ENCODE results near the gene ZNF689.
"Not testable (repeated sequence)": the region's sequence is repeated elsewhere in the genome, so short reads cannot be mapped to it uniquely, and the experiment has no call there.

The ZNF689 gene

GRCh38 chr16:30609926-30610839 lies at the start of gene ZNF689:
TSS of gene ZNF689 (minus strand) at chr16:30610389. CDS start at chr16:30610041, 348 bp downstream.
- peak; percentile 91 for DNase-seq

DNA sequence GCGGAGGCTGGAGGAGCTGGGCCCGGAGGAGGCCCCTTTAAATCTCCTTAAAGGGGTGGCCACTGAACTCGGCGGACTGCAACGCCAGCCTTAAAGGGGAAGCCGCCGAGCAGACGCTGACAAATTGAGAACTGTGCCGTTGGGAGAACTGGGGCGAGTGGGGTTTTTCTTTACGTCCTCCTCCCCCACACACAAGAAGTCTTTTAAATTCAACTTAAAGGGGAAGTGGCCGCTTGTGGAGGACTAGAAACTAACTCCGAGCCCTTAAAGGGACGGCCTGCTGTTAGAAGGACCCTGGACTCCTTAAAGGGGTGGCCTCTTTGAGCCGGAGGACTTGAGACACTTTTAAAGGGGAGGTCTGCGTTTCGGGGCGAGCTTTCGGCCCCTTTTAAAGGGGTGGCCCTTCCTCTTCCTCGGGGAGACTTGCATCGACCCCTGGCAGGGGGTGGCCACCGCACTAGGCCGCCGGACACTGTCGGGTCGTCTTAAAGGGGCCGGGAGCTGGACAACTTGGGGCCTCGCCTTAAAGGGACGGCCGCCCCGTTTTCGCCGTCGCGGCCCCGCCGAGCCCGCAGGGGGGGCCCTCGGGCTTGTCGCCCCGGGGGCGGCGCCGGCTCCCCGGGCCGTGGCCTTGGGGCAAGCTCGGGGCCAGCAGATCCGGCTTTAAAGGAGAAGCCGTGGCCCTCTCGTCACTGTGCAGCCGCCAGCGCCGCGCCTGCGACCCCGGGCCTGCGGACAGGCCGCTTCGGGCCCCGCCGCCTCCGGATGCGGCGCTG lies 48.7 kb upstream of the ZNF689 start:
- no peak for DNase-seq

GRCh38 chr16:30657866-30658730 lies 47.9 kb upstream of the ZNF689 start, which contains the start of gene FBRS:
TSS of gene FBRS (plus strand) at chr16:30658431. CDS start at chr16:30659519, 1,088 bp downstream.
- DNase-seq = peak; percentile 100

DNA sequence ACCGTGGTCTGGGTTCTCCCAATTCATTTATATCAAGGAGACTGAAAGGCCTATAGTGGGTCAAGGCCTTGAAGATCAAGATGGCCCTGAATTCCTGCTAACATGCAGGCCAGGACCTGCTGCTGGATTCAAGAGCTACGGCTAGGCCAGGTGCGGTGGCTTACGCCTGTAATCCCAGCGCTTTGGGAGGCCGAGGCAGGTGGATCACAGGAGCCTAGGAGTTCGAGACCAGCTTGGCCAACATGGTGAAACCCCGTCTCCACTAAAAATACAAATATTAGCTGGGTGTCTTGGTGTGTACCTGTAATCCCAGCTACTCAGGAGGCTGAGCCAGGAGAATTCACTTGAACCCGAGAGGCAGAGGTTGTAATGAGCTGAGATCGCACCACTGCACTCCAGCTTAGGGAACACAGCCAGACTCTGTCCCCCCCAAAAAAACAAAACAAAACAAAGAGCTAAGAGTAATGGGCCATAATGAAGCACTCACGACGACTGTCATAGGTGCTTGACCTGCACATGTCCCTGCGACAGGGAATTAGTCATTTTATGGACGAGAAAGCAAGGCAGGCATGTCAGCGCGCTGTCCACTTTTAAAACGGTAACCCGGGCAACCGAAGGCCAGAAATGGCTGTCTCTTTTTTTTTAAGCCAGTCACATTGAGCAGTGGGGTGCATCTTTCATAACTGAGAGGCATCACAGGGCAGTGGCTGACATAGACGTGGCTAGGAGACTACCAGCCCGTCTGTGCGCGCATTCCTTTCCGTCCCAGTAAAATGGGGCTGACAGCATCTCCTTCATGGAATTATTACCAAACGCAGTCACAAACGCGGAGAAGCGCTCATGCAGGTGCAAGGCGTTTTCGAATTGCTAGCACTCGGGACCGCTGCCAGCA lies 47.0 kb upstream of the ZNF689 start:
- DNase-seq = no peak

GRCh38 chr16:30656388-30656787 lies 46.2 kb upstream of the ZNF689 start:
- DNase-seq = no peak

GRCh38 chr16:30655815-30656347 lies 45.7 kb upstream of the ZNF689 start:
- DNase-seq = no peak

- DNase-seq = no peak
Observed at GRCh38 chr16:30654856-30655255, 44.7 kb upstream of the ZNF689 start.

DNA sequence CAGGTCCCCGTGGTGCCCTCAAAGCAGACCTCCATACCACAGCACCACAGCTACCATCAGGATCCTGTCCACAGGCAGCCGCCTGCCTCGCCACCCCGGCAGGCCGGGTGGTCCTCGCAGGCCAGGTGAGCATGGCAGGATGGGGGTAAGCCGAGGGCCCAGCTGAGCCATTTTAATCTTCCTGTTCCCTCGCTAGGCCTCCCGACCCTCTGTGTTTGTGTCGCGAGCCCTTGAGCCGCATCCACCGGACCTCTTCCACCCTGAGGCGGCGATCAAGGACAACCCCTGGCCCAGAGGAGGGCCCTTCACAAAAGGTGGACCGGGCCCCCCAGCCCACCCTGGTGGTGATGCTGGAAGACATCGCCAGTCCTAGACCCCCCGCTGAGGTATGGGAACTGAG lies 42.5 kb upstream of the ZNF689 start:
- no peak for DNase-seq

DNA sequence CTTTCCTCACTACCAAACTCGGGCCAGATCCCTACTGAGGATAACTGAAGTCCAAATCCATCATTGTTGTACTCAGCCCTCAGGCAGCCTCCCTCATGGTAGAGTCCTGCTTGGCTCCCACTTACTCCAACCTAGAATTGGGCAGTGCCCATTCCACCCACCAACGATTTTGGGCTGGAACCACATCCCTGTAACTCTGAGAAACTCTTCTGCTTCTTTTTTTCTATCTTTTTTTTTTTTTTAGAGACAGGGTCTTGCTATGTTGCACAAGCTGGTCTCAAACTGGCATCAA lies 41.8 kb upstream of the ZNF689 start:
- DNase-seq = no peak

DNA sequence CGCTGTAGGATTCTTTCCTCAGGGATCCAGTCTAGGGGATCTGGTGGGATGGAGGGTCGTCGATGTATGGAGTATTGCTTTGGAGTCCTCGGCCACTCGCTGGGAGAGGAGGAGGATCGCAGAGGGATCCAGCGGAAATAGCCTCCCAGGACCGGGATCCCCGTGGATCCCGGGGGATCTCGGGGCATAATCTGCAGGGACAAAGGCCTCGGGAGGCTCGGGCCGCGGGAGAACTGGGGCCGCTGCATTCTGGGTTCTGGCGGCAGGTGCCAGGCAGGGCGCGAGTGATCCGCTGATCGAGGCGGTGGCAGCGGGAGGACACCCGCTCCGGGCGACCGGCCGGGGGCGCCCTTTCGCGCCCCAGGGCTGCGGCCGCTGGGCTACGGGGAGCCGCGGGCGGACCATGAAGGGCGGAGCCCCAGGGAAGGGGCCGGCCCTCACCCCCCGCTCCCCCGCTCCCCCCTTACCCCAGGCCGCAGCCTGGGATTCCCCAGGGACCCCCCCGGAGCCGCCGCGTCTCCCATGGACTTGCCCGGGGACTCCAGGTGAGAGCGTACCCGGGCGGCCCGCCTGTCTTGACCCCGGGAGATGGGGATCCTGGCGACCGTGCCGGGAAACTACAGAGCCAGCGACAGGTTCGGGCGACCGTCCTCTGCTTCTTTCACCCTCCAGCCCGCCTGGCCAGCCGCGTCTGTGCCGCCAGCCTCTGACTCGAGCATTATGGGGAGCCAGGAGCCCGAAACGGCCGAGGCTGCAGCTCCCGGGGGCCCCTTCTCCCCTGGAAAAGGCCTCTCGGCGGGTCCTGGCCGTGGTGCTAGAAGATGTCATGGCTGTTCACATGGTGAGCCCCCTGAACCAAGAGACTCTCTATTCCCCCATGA lies 41.2 kb upstream of the ZNF689 start:
- peak; percentile 79 for DNase-seq

GRCh38 chr16:30650369-30651123 lies 40.4 kb upstream of the ZNF689 start, which contains the start of gene PRR14:
TSS of gene PRR14 (plus strand) at chr16:30650960. CDS start at chr16:30651646, 686 bp downstream.
- peak; percentile 98 for DNase-seq

DNA sequence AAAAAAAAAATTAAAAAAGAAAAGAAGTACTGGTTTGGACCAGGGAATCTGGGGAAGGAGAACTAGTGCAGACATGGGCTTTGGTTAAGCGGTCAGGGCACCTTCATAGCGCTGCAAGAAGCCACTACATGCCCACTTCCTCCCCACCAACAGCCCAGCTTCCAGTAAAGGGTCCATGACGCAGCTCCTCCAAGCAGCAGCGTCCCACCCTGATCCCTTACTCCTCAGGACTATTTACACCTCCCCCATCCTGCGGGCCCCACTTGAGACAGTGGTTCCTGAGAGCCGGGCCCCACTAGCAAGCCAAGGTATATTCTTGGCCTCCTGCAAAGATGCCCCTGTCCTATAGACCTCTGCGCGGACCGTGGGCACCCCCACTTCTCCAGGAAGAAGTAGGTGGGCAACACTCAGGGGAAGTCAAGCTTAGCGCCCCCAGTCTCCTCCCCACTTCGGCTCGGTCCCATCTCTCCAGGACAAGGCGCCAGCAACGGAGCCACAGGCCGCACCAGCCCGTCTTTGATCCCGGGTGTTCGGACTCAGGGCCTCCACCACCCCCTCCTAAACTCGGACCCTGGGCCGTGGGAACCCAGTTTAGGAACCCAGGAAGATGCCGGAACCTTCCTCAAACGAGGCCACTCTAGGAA lies 39.7 kb upstream of the ZNF689 start:
- no peak for DNase-seq

DNA sequence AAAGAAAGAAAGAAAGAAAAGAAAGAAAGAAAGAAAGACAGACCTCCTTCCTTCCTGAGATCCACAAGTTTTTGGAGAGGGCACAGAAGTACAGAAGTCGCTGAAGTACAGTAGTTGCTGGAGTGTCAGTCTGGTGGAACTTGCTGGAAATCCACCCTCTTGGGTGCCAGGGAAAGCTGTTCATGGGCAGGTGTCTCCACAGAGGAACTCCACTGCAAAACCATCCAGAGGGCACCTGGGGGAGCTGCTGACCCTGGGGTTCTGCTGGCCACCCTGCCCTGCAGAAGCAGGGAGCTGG lies 37.0 kb upstream of the ZNF689 start:
- DNase-seq = no peak

DNA sequence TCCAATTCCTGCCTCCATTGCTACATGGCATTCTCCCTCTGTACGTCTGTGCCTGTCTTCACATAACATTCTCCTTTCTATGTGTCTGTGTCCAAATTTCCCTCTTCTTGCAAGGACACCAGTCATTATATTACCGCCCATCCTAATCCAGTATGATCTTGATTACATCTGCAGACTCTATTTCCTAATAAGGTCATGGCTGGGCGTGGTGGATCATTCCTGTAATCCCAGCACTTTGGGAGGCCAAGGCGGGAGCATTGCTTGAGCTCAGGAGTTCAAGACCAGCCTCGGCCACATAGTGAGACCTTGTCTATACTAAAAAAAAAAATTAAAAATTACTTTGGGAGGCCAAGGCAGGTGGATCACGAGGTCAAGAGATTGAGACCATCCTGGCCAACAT lies 35.5 kb upstream of the ZNF689 start:
- DNase-seq = no peak

- DNase-seq = no peak
Observed at GRCh38 chr16:30644334-30644830, 34.2 kb upstream of the ZNF689 start.

GRCh38 chr16:30641378-30641982 lies 31.3 kb upstream of the ZNF689 start:
- no peak for DNase-seq

DNA sequence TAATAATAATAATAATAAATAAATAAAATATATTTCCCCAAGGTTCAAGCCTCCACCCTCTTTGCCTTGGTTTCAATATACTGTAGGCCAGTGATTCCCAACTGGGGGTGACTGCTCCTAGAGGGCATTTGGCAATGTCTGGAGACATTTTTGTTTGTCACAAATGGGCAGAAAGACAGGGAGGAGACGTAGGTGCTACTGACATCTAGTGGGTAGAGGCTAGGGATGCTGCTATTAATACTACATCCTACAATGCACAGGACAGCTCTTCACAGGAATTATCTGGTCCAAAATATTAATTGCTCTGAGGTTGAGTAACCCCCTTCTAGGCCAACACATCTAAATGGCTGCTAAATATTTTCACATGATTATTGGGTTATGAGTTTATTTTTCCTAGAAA lies 27.8 kb upstream of the ZNF689 start:
- DNase-seq = no peak

DNA sequence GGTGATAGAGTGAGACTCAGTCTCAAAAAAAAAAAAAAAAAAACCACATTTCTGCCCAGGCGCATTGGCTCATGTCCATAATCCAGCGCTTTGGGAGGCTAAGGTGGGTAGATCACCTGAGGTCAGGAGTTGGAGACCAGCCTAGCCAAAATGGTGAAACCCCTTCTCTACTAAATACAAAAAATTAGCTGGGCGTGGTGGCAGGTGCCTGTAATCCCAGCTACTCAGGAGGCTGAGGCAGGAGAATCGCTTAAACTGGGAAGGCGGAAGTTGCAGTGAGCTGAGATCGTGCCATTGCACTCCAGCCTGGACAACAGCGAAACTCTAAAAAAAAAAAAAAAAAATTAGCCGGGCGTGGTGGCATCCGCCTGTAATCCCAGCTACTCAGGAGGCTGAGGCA lies 26.9 kb upstream of the ZNF689 start:
- not testable (repeated sequence) for DNase-seq

DNA sequence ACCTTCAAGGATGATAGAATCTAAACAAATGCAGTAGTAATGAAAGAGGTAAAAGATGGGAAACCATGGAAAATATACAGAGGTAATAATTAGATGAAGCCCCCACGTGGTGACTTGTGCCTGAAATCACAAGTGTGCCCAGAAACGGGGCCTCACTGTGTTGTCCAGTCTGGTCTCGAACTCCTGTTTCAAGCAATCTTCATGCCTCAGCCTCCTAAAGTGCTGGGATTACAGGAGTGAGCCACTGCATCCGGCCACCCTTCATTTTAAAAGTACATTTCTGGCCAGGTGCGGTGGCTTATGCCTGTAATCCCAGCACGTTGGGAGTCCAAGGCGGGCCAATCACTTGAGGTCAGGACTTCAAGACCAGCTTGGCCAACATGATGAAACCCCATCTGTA lies 26.4 kb upstream of the ZNF689 start:
- no peak for DNase-seq

Data from activated naive CD4-positive, alpha-beta T cell treated with anti-CD3 and anti-CD28 coated beads, Interleukin-2, amount 50 U/mL, for 16 hours (primary cell).